A673 (cell line): ENCODE measurements around the gene ARRDC2. TPM values are rescaled to one million over a fixed set of nuclear protein-coding genes. Genes with fewer than 3 reads are reported as not detected.
"Not testable (repeated sequence)": the region's sequence is repeated elsewhere in the genome, so short reads cannot be mapped to it uniquely, and the experiment has no call there.

Experiments used
- BruUV-seq: library from RNA; stranded (reverse); fragments of 400-500 nt; replicated peaks from 2 replicates; lab custom pipeline; 2021; lab: Mats Ljungman, UMichigan
- CTCF ChIA-PET: fragments of 300-600 bp; sonication (Branson Sonifier 250); formaldehyde crosslinking; loops from one replicate; lab custom pipeline; 2022; ENCODE audit warnings: antibody characterized with exemption; lab: Charles Lee
- POLR2A ChIA-PET: fragments of 300-600 bp; sonication (Branson Sonifier 250); formaldehyde crosslinking; loops from one replicate; lab custom pipeline; 2022; ENCODE audit warnings: antibody characterized with exemption; ENCODE audit not compliant: low non-redundant PET; lab: Charles Lee
- DNase-seq: peaks from one replicate; pipeline ENCODE4 v3.0.0-alpha.2; 2015; ENCODE audit warnings: low spot score
- H3K27ac ChIP-seq: fragments of 200-600 bp; sonication (generic); 2 replicates; pipeline ENCODE4 v1.5.1; 2016; ENCODE audit warnings: mixed run types, low read depth, mild to moderate bottlenecking, mixed read lengths, antibody characterized with exemption, low read length; ENCODE audit not compliant: poor library complexity, severe bottlenecking
- H3K27me3 ChIP-seq: fragments of 200-600 bp; sonication (generic); replicated peaks from 2 replicates; pipeline ENCODE4 v1.6.1; 2017; ENCODE audit warnings: mixed run types, low read depth, mild to moderate bottlenecking, mixed read lengths, antibody characterized with exemption, low read length; ENCODE audit not compliant: insufficient read depth, poor library complexity
- H3K36me3 ChIP-seq: fragments of 200-600 bp; sonication (generic); 2 replicates; pipeline ENCODE4 v1.6.1; 2016; ENCODE audit warnings: mixed run types, mild to moderate bottlenecking, mixed read lengths, antibody characterized with exemption, low read length; ENCODE audit not compliant: insufficient read depth, poor library complexity, severe bottlenecking
- H3K4me1 ChIP-seq: fragments of 200-600 bp; sonication (generic); 2 replicates; pipeline ENCODE4 v1.6.1; 2017; ENCODE audit warnings: mixed run types, mild to moderate bottlenecking, mixed read lengths, antibody characterized with exemption, low read length; ENCODE audit not compliant: insufficient read depth, poor library complexity, severe bottlenecking
- H3K4me3 ChIP-seq: fragments of 200-600 bp; sonication (generic); 2 replicates; pipeline ENCODE4 v1.5.1; 2016; ENCODE audit warnings: low read depth, mixed run types, mild to moderate bottlenecking, mixed read lengths, low read length; ENCODE audit not compliant: poor library complexity, severe bottlenecking
- H3K9me3 ChIP-seq: fragments of 200-600 bp; sonication (generic); 2 replicates; pipeline ENCODE4 v1.6.1; 2016; ENCODE audit warnings: mixed run types, low read depth, mild to moderate bottlenecking, mixed read lengths, antibody characterized with exemption, low read length; ENCODE audit not compliant: poor library complexity, severe bottlenecking
- EZH2 ChIP-seq: fragments of 200-600 bp; sonication (generic); IDR thresholded peaks from 2 replicates; pipeline ENCODE4 v1.6.1; 2017; ENCODE audit warnings: borderline replicate concordance, low read depth, mild to moderate bottlenecking, mixed read lengths, antibody characterized with exemption, low read length; ENCODE audit not compliant: poor library complexity, severe bottlenecking
- intact Hi-C: fragments of 100-400 bp; cut with micrococcal nuclease; formaldehyde crosslinking; loops from one replicate; pipeline ENCODE4 v1.10.0; 2022; ENCODE audit not compliant: unreplicated experiment
- total RNA-seq: library from RNA; stranded (reverse); gene quantifications from 2 replicates; pipeline ENCODE4 v1.2.3, GENCODE V29; 2021
- TF ChIP-seq, protein P1 (sequence below): fragments of 300-800, 200-600 bp; sonication (generic); conservative IDR thresholded peaks from 2 replicates; pipeline ENCODE4 v1.5.1; 2017; ENCODE audit warnings: low read depth, mild to moderate bottlenecking, antibody characterized with exemption, low read length, moderate library complexity, mixed read lengths

Gene ARRDC2
- total RNA-seq, 1 experiment from 2014 or later, result 11.7 TPM

GRCh38 chr19:17981611-17982010 is 26.4 kb upstream of the ARRDC2 start:
- no peaks in the 10 kb centered on the region for H3K27me3 ChIP-seq
- intact Hi-C loops, result no loop called here
- no peak overlapping the region for H3K4me3 ChIP-seq
- H3K27ac ChIP-seq, result no peak overlapping the region
- H3K4me1 ChIP-seq, result peaks cover 8% of the 10 kb centered on the region
- H3K36me3 ChIP-seq, result peaks cover 56% of the 10 kb centered on the region
- BruUV-seq, result no TSS peak
- DNase-seq, result no peak
- no peaks in the 10 kb centered on the region for H3K9me3 ChIP-seq
- TF ChIP-seq, protein P1, sequence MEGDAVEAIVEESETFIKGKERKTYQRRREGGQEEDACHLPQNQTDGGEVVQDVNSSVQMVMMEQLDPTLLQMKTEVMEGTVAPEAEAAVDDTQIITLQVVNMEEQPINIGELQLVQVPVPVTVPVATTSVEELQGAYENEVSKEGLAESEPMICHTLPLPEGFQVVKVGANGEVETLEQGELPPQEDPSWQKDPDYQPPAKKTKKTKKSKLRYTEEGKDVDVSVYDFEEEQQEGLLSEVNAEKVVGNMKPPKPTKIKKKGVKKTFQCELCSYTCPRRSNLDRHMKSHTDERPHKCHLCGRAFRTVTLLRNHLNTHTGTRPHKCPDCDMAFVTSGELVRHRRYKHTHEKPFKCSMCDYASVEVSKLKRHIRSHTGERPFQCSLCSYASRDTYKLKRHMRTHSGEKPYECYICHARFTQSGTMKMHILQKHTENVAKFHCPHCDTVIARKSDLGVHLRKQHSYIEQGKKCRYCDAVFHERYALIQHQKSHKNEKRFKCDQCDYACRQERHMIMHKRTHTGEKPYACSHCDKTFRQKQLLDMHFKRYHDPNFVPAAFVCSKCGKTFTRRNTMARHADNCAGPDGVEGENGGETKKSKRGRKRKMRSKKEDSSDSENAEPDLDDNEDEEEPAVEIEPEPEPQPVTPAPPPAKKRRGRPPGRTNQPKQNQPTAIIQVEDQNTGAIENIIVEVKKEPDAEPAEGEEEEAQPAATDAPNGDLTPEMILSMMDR, result no peak
- TF ChIP-seq EZH2, result no peak
- POLR2A ChIA-PET, result no interaction called here
- CTCF ChIA-PET, result no interaction called here

DNA sequence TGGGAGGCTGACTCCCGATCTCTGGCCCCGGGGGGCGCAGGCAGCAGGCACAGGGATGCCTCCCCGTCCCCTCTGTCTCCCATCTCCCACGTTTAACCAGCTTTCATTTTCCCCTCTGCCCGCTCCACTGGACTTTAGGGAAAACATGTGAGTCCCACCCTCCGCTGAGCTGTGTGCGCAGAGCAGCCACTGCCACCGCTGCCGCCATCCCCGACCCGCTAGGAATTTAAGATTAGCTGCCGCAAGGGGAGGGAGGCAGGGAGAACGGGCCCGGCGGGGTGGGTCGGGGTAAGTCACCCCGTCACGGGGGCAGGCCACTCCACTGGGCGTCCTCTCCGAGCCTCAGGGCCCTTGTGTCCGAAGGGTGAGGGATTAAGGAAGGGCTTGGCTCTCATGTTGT is 25.5 kb upstream of the ARRDC2 start:
- H3K4me3 ChIP-seq, result no peak overlapping the region
- peaks cover 53% of the 10 kb centered on the region for H3K36me3 ChIP-seq
- H3K9me3 ChIP-seq, result no peaks in the 10 kb centered on the region
- H3K27ac ChIP-seq, result no peak overlapping the region
- peaks cover 1% of the 10 kb centered on the region for H3K4me1 ChIP-seq
- DNase-seq, result no peak
- CTCF ChIA-PET, result no interaction called here
- BruUV-seq, result no TSS peak
- no peaks in the 10 kb centered on the region for H3K27me3 ChIP-seq
- intact Hi-C loops, result no loop called here
- POLR2A ChIA-PET, result no interaction called here
- TF ChIP-seq, protein P1, result no peak
- TF ChIP-seq EZH2, result no peak

- ChIA-PET POLR2A (no interaction called here), CTCF (no interaction called here)
- no peaks in the 10 kb centered on the region for H3K4me1 ChIP-seq
- H3K27ac ChIP-seq, result no peak overlapping the region
- intact Hi-C loops, result no loop called here
- no peaks in the 10 kb centered on the region for H3K9me3 ChIP-seq
- H3K4me3 ChIP-seq, result no peak overlapping the region
- no peak for DNase-seq
- no peaks in the 10 kb centered on the region for H3K27me3 ChIP-seq
- H3K36me3 ChIP-seq, result peaks cover 64% of the 10 kb centered on the region
- no TSS peak for BruUV-seq
- TF ChIP-seq, protein P1, result no peak
Measured at GRCh38 chr19:17985037-17985818, 22.7 kb upstream of the ARRDC2 start.

DNA sequence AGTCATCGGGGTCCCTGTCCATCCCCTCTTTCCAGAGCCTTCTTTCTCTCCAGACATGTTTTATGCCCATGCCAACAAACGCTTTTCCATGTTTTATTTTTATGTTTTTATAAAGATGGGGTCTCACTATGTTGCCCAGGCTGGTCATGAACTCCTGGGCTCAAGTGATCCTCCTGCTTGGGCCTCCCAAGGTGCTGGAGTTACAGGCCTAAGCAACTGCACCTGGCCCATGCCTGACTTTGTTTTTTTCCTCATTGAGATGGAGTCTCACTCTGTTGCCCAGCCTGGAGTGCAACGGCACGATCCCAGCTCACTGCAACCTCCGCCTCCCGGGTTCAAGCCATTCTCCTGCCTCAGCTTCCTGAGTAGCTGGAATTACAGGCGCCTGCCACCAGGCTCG is 21.4 kb upstream of the ARRDC2 start:
- H3K27ac ChIP-seq, H3K9me3 ChIP-seq, H3K27me3 ChIP-seq, H3K4me3 ChIP-seq, POLR2A ChIA-PET, BruUV-seq, intact Hi-C loops, DNase-seq, H3K4me1 ChIP-seq, CTCF ChIA-PET: not testable (repeated sequence)
- peaks cover 57% of the 10 kb centered on the region for H3K36me3 ChIP-seq
